Stimulated activated naive CD8-positive, alpha-beta T cell treated with anti-CD3 and anti-CD28 coated beads, Interleukin-15, amount 100 ng/mL, for 72 hours (primary cell): ENCODE measurements around the gene CDHR5.

Source experiments
- ATAC-seq: fragments of 150-1000 bp; cut with Tn5 transposase; 2 replicates; pipeline ENCODE4 v1.10.0; 2021; ENCODE audit warnings: mild to moderate bottlenecking, moderate library complexity
- DNase-seq, 2 donors: peaks; one replicate each; pipeline ENCODE4 v3.0.0; 2021 to 2022
- H3K27ac Mint-ChIP-seq, 2 donors: one replicate each; pipeline ENCODE4 v1.8.0; 2022; ENCODE audit warnings: mild to moderate bottlenecking in 2 of 2, mixed read lengths in 2 of 2, moderate library complexity in 2 of 2
- H3K27me3 Mint-ChIP-seq: one replicate; pipeline ENCODE4 v1.8.0; 2022; ENCODE audit warnings: mixed read lengths
- H3K4me1 Mint-ChIP-seq: one replicate; pipeline ENCODE4 v1.8.0; 2022; ENCODE audit warnings: mild to moderate bottlenecking, mixed read lengths
- H3K4me3 Mint-ChIP-seq, 2 donors: one replicate each; pipeline ENCODE4 v1.8.0; 2022; ENCODE audit warnings: mild to moderate bottlenecking in 2 of 2, mixed read lengths in 2 of 2, moderate library complexity in 1 of 2
- H3K9me3 Mint-ChIP-seq, 2 donors: one replicate each; pipeline ENCODE4 v1.8.0; 2022; ENCODE audit warnings: mixed read lengths in 2 of 2

CDHR5 gene

GRCh38 chr11:595400-595799 lies 29.4 kb downstream of the CDHR5 start:
- H3K4me1 Mint-ChIP-seq, result peaks cover 33% of the 10 kb centered on the region
- no peaks in the 10 kb centered on the region for H3K9me3 Mint-ChIP-seq
- DNase-seq, result no peak
- no peak for ATAC-seq
- no peaks in the 10 kb centered on the region for H3K27me3 Mint-ChIP-seq
- no peak overlapping the region for H3K4me3 Mint-ChIP-seq
- H3K27ac Mint-ChIP-seq, result no peak overlapping the region

- H3K9me3 Mint-ChIP-seq, result no peaks in the 10 kb centered on the region
- H3K4me1 Mint-ChIP-seq, result peaks cover 48% of the 10 kb centered on the region
- H3K27me3 Mint-ChIP-seq, result no peaks in the 10 kb centered on the region
- ATAC-seq (no peak), DNase-seq (no peak)
- H3K27ac Mint-ChIP-seq, result no peak overlapping the region
- no peak overlapping the region for H3K4me3 Mint-ChIP-seq
Observed at GRCh38 chr11:593347-593746, 31.4 kb downstream of the CDHR5 start.

- Mint-ChIP-seq H3K27ac (no peak overlapping the region), H3K9me3 (no peaks in the 10 kb centered on the region), H3K4me1 (peaks cover 52% of the 10 kb centered on the region), H3K27me3 (no peaks in the 10 kb centered on the region), H3K4me3 (no peak overlapping the region)
- DNase-seq (no peak), ATAC-seq (no peak)
Observed at GRCh38 chr11:592918-593317, 31.8 kb downstream of the CDHR5 start.

- Mint-ChIP-seq H3K27me3 (no peaks in the 10 kb centered on the region), H3K4me3 (no peak overlapping the region), H3K27ac (no peak overlapping the region), H3K9me3 (no peaks in the 10 kb centered on the region), H3K4me1 (peaks cover 57% of the 10 kb centered on the region)
- ATAC-seq (no peak), DNase-seq (no peak)
Observed at GRCh38 chr11:592501-592900, 32.3 kb downstream of the CDHR5 start.

- Mint-ChIP-seq H3K27ac (no peak overlapping the region), H3K4me3 (no peak overlapping the region), H3K9me3 (no peaks in the 10 kb centered on the region), H3K27me3 (no peaks in the 10 kb centered on the region), H3K4me1 (peaks cover 58% of the 10 kb centered on the region)
- no peak for ATAC-seq
- no peak for DNase-seq
Observed at GRCh38 chr11:590997-591396, 33.8 kb downstream of the CDHR5 start.

- Mint-ChIP-seq H3K27ac (no peak overlapping the region), H3K4me1 (peaks cover 51% of the 10 kb centered on the region), H3K4me3 (no peak overlapping the region), H3K9me3 (no peaks in the 10 kb centered on the region), H3K27me3 (no peaks in the 10 kb centered on the region)
- no peak for DNase-seq
- ATAC-seq, result no peak
Observed at GRCh38 chr11:589798-590197, 35.0 kb downstream of the CDHR5 start.

- ATAC-seq, result peak; percentile 99
- Mint-ChIP-seq H3K27me3 (no peaks in the 10 kb centered on the region), H3K27ac (peak overlapping the region; percentile 98 to 99), H3K4me3 (peak overlapping the region; percentile 82 to 86), H3K4me1 (peaks cover 56% of the 10 kb centered on the region), H3K9me3 (no peaks in the 10 kb centered on the region)
- peak; percentile 76 to 85 for DNase-seq
Observed at GRCh38 chr11:587978-588380, 36.8 kb downstream of the CDHR5 start.

- Mint-ChIP-seq H3K9me3 (no peaks in the 10 kb centered on the region), H3K4me1 (peaks cover 51% of the 10 kb centered on the region), H3K4me3 (peak overlapping the region; percentile 82 to 86), H3K27me3 (no peaks in the 10 kb centered on the region), H3K27ac (peak overlapping the region; percentile 98 to 99)
- DNase-seq, result no peak
- ATAC-seq, result peak; percentile 58
Observed at GRCh38 chr11:587546-587945, 37.2 kb downstream of the CDHR5 start.

GRCh38 chr11:586376-587316 lies 38.1 kb downstream of the CDHR5 start:
- DNase-seq, result no peak
- no peaks in the 10 kb centered on the region for H3K27me3 Mint-ChIP-seq
- H3K4me1 Mint-ChIP-seq, result peaks cover 51% of the 10 kb centered on the region
- no peak for ATAC-seq
- H3K4me3 Mint-ChIP-seq, result peak overlapping the region; percentile 51 to 86
- H3K9me3 Mint-ChIP-seq, result no peaks in the 10 kb centered on the region
- H3K27ac Mint-ChIP-seq, result peak overlapping the region in 1 of 2 donors; percentile 99

- no peaks in the 10 kb centered on the region for H3K9me3 Mint-ChIP-seq
- ATAC-seq (no peak), DNase-seq (no peak)
- H3K4me1 Mint-ChIP-seq, result peaks cover 66% of the 10 kb centered on the region
- H3K27ac Mint-ChIP-seq, result peak overlapping the region; percentile 74 to 84
- no peaks in the 10 kb centered on the region for H3K27me3 Mint-ChIP-seq
- H3K4me3 Mint-ChIP-seq, result no peak overlapping the region
Observed at GRCh38 chr11:584287-584686, 40.5 kb downstream of the CDHR5 start.

GRCh38 chr11:581752-582151 lies 43.0 kb downstream of the CDHR5 start:
- Mint-ChIP-seq H3K4me1 (peaks cover 64% of the 10 kb centered on the region), H3K4me3 (no peak overlapping the region)

GRCh38 chr11:581342-581741 lies 43.4 kb downstream of the CDHR5 start:
- H3K4me1 Mint-ChIP-seq, result peaks cover 60% of the 10 kb centered on the region
- H3K27ac Mint-ChIP-seq, result peak overlapping the region; percentile 53 to 61
- peak overlapping the region in 1 of 2 donors; percentile 11 for H3K4me3 Mint-ChIP-seq
- DNase-seq, result no peak
- no peak for ATAC-seq
- H3K27me3 Mint-ChIP-seq, result no peaks in the 10 kb centered on the region
- no peaks in the 10 kb centered on the region for H3K9me3 Mint-ChIP-seq

More at GRCh38 chr11:581752-582151, 43.0 kb downstream of the CDHR5 start:
- H3K27me3 Mint-ChIP-seq, result no peaks in the 10 kb centered on the region
- H3K27ac Mint-ChIP-seq, result no peak overlapping the region
- H3K9me3 Mint-ChIP-seq, result no peaks in the 10 kb centered on the region
- DNase-seq (no peak), ATAC-seq (no peak)

GRCh38 chr11:579830-580601 lies 44.7 kb downstream of the CDHR5 start:
- Mint-ChIP-seq H3K27ac (peak overlapping the region in 1 of 2 donors; percentile 95), H3K4me1 (peaks cover 58% of the 10 kb centered on the region), H3K4me3 (peak overlapping the region in 1 of 2 donors; percentile 93), H3K9me3 (no peaks in the 10 kb centered on the region), H3K27me3 (peaks cover 4% of the 10 kb centered on the region)
- ATAC-seq (no peak), DNase-seq (no peak)

GRCh38 chr11:578276-579035 lies 46.3 kb downstream of the CDHR5 start:
- no peak for ATAC-seq
- H3K27ac Mint-ChIP-seq, result peak overlapping the region in 1 of 2 donors; percentile 95

GRCh38 chr11:577611-577894 lies 47.2 kb downstream of the CDHR5 start:
- Mint-ChIP-seq H3K4me1 (peaks cover 63% of the 10 kb centered on the region), H3K9me3 (no peaks in the 10 kb centered on the region), H3K4me3 (peak overlapping the region; percentile 88 to 93), H3K27ac (peak overlapping the region; percentile 89 to 95), H3K27me3 (peaks cover 16% of the 10 kb centered on the region)
- ATAC-seq (no peak), DNase-seq (no peak)

More at GRCh38 chr11:578276-579035, 46.3 kb downstream of the CDHR5 start:
- Mint-ChIP-seq H3K4me1 (peaks cover 63% of the 10 kb centered on the region), H3K27me3 (peaks cover 16% of the 10 kb centered on the region), H3K4me3 (peak overlapping the region; percentile 88 to 93), H3K9me3 (no peaks in the 10 kb centered on the region)
- no peak for DNase-seq
